GF-D8 (cell line): ENCODE measurements around the gene SAT2.

ENCODE experiments used
- DNase-seq: peaks from one replicate; lab custom pipeline; 2025; lab: John Stamatoyannopoulos, UW

The SAT2 gene

DNA sequence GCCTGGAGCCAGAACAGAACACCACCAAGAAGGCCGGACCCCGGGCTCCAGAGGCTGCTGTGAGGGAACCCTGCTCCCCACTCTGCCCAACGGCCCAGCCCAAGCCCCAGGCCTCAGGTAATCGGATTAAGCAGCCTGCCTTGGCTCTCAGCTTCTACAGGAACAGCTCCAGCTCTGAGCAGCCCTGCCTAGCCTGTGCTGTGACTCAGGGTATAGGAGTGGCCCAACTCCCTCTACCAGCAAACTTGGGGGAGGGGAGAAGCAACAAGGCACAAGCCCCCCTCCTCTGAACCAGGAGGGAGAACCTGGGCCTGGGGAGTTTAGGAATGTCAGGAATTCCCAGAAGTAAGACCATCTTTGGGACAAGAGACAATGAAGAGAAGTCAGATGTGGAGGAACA is 36.9 kb downstream of the SAT2 start:
- DNase-seq: no peak

DNA sequence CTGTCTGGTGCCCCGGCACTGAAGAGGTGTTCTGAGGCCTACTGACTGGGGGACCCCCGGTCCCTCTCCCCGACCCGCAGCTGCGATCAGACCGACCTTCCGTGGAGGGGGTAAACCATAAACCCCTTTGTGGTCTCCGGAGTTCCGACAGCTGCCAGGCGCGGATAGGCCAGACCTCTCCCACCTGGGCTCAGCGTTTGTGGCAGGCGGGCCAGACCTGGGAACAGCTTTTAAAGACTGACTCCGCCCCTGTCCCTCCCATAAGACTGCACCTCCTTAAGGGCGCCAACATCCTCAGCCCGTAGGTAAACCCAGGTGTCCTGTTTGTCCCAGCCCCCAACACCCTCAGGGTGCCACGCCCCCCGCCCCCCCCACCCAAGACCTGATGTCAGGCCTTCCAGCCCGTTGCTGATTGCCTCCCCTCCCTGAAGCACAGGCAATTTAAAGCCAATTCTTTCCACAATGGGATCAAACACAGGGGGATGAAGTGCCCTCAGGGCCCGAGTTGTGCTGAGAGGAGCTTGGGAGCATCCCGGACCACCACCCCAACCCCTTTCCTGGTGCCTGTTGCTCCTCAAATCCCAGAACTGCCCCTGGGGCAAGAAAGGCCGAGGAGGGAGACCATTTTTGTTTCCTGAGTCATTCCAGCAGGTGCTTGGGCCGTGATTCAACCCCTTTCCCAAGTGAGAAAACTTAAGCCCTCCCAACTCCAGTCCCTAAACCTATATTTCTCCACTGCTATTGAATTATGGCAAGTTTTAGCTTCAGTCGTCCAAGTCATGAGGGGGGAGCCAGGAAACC is 37.5 kb downstream of the SAT2 start, which contains the start of gene SOX15:
Gene SOX15 (minus strand): TSS at position 204 of the 801 bp plus-strand sequence. CDS start 418 bp downstream, outside the sequence.
- no peak for DNase-seq

DNA sequence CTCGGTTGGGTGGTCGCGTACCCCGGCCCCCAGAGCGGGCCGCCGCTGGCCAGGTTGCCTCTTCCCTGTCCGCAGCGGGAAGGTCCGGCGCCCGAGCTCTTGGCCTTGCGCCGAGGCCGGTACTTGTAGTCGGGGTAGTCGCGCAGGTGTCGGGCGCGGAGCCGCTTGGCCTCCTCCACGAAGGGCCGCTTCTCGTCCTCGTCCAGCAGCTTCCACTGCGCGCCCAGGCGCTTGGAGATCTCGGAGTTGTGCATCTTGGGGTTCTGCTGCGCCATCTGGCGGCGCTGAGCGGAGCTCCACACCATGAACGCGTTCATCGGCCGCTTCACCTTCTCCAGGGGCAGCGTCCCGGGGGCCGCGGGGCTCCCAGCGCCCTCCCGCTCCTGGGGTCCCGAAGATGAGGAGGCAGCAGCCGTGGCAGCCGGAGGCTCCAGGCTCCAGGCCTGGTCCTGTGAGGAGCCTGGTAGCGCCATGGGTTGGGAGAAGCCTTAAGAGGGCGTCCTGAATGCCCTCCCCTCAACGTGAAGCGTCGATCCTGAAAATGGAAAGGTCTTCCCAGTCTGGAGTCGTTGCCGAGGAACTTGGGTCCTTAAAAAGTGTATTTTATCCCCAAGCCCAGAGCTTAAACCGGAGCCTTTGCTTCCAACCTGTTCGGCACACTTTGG is 38.3 kb downstream of the SAT2 start:
- no peak for DNase-seq

DNA sequence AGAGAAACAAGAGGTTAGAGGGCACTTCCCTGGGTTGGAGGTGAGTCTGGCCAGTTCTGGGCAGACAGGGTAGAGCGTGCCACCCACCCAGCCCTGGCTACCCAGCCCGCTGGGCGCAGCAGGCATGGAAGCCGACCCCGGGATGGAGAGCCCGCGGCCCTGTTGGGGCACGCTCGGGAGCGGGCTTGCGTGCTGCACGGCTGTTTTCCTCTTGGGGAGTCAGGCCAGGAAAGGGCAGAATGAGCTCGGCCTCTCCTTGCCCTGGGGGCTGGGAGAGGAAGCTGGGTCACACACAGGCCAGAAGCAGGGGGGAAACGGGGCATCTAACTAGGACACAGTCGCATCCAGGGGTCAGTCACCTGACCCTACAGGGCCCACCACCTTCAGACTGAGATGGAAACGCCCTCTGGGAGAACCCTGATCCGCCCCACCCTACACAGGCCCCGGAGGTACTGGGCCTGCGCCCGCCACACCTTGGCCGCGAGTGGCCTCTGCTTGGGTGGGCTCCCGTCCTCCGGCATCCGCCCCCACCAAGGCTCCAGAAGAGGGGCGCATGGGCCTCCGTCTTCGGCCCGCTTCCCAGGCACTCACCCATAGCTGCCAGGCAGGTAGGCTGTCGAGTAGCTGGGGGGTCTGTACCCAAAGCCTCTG is 38.9 kb downstream of the SAT2 start:
- no peak for DNase-seq

DNA sequence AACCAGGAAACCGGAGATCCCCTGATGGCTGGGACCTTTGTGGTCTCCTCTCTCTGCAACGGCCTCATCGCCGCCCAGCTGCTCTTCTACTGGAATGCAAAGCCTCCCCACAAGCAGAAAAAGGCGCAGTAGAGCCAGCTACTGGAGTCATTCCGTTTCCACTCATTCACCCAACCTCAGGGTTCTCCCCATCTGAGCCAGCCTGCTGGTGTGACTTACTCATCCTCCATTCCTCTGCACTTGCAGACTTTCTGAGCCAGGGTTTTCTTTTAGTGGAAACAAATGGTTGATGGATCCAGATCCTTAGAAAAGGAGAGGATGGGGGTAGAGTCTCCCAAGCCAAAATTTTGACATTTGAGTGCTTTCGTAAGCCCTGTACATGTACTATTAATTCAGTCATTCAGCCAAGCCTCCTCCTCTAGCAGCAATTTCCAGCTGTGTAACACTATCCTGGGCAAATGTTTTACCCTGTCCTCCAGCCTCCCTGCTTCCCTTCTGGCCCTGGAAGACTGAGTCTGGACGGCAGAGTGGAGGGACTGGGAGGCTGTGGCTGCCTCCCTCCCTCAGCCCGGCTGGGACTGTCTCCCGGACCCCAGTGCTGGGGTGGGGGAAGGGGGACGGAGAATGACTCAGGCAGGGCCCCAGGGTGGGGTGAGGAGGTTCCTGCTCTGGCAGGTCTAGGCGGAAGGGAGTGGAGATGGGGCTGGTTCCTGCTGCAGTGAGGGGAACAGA is 40.0 kb downstream of the SAT2 start:
- no peak for DNase-seq

DNA sequence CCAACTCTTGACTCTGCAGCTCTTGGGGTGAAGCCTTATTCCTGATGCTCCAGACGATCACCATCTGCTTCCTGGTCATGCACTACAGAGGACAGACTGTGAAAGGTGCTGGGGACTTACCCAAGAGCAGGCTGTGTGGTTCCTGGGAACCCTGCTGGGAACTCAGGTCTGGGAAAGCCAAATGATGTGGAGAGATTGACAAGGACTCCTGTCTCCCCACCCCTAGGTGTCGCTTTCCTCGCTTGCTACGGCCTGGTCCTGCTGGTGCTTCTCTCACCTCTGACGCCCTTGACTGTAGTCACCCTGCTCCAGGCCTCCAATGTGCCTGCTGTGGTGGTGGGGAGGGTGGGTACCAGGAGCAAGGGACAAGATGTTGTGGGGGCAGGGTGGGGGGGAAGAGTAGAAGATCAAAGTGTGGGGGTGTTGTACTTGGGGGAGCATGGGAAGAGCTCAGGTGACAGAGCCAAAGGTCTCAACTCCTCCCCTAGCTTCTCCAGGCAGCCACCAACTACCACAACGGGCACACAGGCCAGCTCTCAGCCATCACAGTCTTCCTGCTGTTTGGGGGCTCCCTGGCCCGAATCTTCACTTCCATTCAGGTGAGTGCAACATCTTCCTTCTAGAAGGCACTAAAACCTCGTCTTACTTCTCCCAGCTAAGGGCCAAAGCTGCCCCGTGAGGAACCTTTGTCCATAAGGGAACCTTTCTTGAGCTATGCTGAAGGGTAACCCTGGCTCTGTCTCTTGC is 40.8 kb downstream of the SAT2 start:
- no peak for DNase-seq

DNA sequence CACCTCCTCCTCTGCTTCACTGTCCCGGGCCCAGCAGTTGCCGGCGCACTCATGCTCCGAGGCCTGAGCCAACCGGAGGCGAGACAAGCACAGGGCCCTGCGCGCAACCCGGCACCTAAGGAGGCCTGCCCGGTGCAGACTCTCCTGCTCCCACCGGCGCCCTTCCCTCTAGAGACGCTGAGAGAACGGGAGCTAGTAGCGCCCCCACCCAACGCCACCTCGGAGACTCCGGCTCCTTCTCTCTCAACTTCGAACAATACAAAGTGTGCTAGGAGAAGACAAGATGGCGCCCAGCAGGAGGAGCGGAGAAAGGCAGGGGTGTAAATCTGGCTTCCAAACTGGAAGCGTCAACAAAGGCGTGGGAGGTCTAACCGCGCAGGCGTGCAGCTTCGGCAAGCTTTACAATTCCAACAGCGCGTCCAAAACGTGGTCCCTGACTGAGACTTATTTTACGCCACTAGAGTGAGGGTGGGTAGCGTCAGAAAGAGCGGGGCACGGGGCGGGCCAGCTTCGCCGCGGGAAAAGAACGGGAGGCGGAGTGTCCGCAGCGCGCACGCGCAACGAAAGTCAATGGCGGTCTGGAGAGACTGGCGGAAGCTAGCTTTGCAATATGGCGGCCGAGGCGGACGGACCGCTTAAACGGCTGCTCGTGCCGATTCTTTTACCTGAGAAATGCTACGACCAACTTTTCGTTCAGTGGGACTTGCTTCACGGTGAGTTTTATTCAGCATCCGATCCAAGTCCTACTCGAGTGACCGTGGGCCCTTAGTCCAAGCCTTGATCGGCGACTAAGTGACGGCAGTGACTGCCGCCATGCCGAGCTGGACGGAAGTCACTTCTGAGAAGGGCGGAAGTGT is 44.1 kb downstream of the SAT2 start, which contains the start of gene MPDU1:
Gene MPDU1 (plus strand): TSS at position 600 of the 857 bp plus-strand sequence. CDS start 11 bp downstream, at position 611.
- DNase-seq: peak; percentile 72

DNA sequence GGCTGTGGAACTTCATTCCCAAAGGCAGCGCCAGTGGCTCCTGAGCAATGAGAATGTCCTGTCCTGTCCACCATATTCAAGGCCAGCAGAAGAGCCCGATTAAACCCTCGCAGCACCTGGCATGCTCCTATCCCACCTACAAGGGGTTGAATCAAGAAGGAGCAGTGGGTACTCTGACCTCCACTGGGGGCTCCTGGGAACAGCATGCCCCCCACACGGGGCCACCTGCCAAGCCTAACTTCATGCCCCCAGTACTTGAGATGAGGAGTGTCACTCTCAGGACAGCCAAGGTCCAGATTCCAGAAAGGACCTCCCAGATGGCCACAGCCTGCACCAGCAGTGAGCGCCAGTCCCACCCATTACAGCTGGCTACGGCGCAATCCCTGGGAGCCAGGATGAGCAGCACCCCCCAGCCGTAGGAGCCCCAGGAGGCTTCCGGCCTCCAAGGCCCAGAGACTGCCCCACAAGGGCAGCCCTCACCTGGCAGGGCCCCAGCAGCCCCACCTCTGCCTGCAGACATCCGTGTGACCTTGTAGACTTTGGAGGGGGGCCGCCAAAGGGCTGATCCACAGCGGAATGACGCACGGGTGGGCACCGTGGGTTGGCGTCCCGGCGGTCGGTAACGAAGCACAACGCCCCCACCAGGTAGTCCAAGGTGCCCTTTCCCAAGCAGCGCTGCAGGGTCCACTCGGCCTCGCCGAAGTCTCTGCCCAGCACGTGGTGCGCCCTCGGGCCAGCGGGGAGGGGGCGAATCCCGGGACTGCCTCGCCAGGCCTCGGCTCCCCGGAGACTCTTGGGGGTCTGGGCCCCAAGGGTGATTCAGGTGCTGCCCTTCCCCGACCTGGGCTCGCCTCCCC is 45.0 kb downstream of the SAT2 start:
- DNase-seq: no peak

DNA sequence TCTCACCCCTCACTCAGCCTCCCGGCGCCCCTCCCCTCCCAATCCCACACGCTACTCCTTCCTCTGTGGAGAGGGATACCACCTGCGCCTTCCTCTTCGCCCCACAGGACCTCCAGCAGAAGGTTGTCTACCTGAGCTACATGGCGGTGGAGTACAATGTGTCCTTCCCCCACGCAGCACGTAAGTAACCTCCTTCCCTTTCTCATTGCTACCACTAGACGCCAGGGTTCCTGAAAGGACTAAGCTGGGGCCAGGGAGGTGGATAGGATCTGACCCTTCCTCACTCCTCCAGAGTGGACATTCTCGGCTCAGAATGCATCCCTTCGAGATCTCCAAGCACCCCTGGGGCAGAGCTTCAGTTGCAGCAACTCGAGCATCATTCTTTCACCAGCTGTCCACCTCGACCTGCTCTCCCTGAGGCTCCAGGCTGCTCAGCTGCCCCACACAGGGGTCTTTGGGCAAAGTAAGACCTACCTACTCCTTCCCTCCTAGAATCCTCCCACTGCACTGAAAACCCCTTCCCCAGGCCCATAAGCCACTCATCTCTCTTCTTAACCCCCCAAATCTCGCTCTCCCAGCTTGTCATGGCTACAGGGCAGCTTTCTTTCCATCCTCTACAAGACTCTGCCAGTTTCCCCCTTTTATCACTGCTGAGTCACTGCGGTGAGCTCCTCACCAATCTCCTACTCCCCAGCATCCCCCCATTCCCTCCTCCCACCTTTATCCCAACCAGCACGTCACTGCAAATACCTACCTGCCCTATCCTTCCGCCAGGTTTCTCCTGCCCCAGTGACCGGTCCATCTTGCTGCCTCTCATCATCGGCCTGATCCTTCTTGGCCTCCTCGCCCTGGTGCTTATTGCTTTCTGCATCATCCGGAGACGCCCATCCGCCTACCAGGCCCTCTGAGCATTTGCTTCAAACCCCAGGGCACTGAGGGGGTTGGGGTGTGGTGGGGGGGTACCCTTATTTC is 46.7 kb downstream of the SAT2 start:
- no peak for DNase-seq

DNA sequence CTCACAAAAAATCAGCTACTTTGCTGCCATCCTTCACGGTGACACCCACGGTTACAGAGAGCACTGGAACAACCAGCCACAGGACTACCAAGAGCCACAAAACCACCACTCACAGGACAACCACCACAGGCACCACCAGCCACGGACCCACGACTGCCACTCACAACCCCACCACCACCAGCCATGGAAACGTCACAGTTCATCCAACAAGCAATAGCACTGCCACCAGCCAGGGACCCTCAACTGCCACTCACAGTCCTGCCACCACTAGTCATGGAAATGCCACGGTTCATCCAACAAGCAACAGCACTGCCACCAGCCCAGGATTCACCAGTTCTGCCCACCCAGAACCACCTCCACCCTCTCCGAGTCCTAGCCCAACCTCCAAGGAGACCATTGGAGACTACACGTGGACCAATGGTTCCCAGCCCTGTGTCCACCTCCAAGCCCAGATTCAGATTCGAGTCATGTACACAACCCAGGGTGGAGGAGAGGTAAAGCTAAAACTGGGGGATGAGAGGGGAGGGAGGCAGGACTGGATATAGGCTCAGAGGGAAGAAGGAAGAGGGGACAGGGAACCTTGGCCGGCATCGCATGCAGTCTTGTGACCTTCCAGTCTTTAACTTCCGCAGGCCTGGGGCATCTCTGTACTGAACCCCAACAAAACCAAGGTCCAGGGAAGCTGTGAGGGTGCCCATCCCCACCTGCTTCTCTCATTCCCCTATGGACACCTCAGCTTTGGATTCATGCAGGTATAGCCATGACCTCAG is 47.6 kb downstream of the SAT2 start:
- no peak for DNase-seq

DNA sequence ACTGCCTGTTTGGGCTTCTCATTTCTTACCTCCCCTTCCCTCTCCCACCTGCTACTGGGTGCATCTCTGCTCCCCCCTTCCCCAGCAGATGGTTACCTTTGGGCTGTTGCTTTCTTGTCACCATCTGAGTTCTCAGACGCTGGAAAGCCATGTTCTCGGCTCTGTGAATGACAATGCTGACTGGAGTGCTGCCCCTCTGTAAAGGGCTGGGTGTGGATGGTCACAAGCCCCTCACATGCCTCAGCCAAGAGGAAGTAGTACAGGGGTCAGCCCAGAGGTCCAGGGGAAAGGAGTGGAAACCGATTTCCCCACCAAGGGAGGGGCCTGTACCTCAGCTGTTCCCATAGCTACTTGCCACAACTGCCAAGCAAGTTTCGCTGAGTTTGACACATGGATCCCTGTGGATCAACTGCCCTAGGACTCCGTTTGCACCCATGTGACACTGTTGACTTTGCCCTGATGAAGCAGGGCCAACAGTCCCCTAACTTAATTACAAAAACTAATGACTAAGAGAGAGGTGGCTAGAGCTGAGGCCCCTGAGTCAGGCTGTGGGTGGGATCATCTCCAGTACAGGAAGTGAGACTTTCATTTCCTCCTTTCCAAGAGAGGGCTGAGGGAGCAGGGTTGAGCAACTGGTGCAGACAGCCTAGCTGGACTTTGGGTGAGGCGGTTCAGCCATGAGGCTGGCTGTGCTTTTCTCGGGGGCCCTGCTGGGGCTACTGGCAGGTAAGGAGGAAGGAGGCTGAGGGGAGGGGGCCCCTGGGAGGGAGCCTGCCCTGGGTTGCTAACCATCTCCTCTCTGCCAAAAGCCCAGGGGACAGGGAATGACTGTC is 48.4 kb downstream of the SAT2 start, which contains the start of gene CD68:
Gene CD68 (plus strand): TSS at position 638 of the 833 bp plus-strand sequence. CDS start 40 bp downstream, at position 678.
- DNase-seq: peak; percentile 65

DNA sequence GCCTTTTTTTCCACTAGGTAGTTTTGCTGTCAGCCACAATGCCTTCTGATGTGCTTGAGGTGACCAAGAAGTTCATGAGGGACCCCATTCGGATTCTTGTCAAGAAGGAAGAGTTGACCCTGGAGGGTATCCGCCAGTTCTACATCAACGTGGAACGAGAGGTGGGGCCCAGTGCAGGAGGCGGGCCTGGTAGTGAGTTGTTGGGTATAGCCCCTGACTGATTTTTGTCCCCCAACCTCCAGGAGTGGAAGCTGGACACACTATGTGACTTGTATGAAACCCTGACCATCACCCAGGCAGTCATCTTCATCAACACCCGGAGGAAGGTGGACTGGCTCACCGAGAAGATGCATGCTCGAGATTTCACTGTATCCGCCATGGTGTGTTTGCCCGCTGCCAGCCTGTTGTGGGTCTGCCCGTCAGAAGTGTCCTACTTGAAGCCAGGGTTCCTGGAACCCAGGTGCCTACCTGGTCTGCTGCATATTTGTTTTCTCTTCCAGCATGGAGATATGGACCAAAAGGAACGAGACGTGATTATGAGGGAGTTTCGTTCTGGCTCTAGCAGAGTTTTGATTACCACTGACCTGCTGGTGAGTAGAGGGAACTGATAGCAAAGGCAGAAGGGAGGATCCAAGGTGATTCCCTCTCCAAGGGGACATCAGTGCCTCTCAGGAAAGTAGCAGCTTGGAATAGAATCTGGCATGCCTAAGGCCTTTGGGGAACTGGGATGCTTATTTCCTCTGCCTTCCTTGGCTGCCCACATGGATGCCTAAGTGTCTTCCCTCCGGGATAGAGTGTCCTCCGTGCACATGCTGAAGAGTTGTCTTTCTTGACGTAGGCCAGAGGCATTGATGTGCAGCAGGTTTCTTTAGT is 50.1 kb downstream of the SAT2 start:
- DNase-seq: no peak

DNA sequence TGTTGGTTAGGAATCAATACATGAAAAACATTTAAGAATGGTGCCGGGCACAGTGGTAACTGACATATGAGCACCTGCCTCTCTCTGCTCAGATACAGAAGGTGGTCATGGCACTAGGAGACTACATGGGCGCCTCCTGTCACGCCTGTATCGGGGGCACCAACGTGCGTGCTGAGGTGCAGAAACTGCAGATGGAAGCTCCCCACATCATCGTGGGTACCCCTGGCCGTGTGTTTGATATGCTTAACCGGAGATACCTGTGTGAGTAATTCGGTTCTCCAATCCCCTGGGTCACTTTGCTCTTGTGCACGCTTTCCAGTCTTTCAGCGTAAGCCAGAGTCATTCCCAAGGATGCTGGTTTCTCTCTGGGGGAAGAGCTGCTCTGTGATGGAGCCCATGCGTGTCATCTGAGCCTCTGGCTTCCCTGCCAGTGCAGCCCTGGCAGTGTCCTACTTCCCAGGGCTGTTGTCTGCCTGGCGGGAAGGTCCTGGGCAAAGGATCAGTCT is 51.1 kb downstream of the SAT2 start:
- no peak for DNase-seq
